OCI-LY3 (cell line): Measurements from ENCODE around the gene ADAMTS15.

Experiments
- H2AFZ ChIP-seq: fragments of 200-600, 300-600 bp; shearing (Covaris generic); 2 replicates; pipeline ENCODE4 v1.6.0; 2014; ENCODE audit warnings: antibody characterized with exemption, low read depth, low read length
- H3K27ac ChIP-seq: fragments of 200-600, 300-600 bp; sonication (generic); 2 replicates; pipeline ENCODE4 v1.5.1; 2014; ENCODE audit warnings: mild to moderate bottlenecking, low read length, moderate library complexity, mixed read lengths
- H3K27me3 ChIP-seq: fragments of 200-600, 300-600 bp; sonication (generic); 2 replicates; pipeline ENCODE4 v1.6.1; 2014; ENCODE audit warnings: low read depth, low read length, mixed read lengths
- H3K36me3 ChIP-seq: fragments of 200-600, 300-600 bp; sonication (generic); replicated peaks from 2 replicates; pipeline ENCODE3; 2014; ENCODE audit warnings: low read depth, low read length, mixed read lengths
- H3K4me1 ChIP-seq: fragments of 300-600, 200-600 bp; sonication (generic); 2 replicates; pipeline ENCODE4 v1.6.1; 2014; ENCODE audit warnings: low read length, mixed read lengths
- H3K4me2 ChIP-seq: fragments of 200-600, 300-600 bp; sonication (generic); 2 replicates; pipeline ENCODE4 v1.6.1; 2014; ENCODE audit warnings: low read length, mixed read lengths
- H3K4me3 ChIP-seq: fragments of 300-600, 200-600 bp; sonication (generic); 2 replicates; pipeline ENCODE4 v1.5.1; 2014; ENCODE audit warnings: antibody characterized with exemption, mild to moderate bottlenecking, low read length, moderate library complexity
- H3K79me2 ChIP-seq: fragments of 300-600, 200-600 bp; shearing (Covaris generic); 2 replicates; pipeline ENCODE4 v1.6.1; 2014; ENCODE audit warnings: mild to moderate bottlenecking, low read length, mixed read lengths
- H3K9ac ChIP-seq: fragments of 300-600, 200-600 bp; shearing (Covaris generic); 2 replicates; pipeline ENCODE4 v1.6.0; 2014; ENCODE audit warnings: mild to moderate bottlenecking, low read length, moderate library complexity
- H3K9me3 ChIP-seq: fragments of 200-600, 300-600 bp; shearing (Covaris generic); 2 replicates; pipeline ENCODE4 v1.6.1; 2014; ENCODE audit warnings: low read length, mixed read lengths; ENCODE audit not compliant: insufficient read depth
- H4K20me1 ChIP-seq: fragments of 200-600, 300-600 bp; sonication (generic); 2 replicates; pipeline ENCODE4 v1.6.1; 2016; ENCODE audit warnings: low read length, mixed read lengths; ENCODE audit not compliant: insufficient read depth
- EZH2phosphoT487 ChIP-seq: fragments of 200-600 bp; shearing (Covaris generic); IDR thresholded peaks from 2 replicates; pipeline ENCODE4 v1.6.1; 2018; ENCODE audit warnings: antibody characterized with exemption, mixed run types, low read depth
- TF ChIP-seq, protein P1 (sequence below): fragments of 200-600, 300-600 bp; sonication (generic); IDR thresholded peaks from 2 replicates; pipeline ENCODE4 v1.5.1; 2014; ENCODE audit warnings: antibody characterized with exemption, low read length, low read depth

ADAMTS15 gene

DNA sequence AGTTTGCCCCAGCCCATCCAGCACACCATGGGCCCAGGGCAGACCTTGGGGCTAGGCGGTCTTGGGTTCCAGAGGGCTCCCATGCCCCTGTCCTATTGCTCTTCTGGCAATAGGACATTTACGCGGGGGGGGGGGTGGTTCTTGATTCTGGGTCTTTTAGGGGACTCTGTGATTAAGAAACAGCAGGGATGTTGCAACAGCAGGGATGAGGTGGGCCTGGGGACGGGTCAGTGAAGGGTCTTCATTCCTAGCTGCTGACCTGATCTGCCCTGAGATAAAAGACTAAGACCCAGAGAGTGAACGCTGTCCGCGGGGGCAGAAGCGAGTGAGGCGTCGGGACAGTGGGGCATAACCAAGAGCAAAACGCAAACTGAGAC lies 418 bp upstream of the ADAMTS15 start:
- Histone ChIP-seq H3K4me1 (no peaks in the 10 kb centered on the region), H3K27ac (no peak overlapping the region), H2AFZ (no peak overlapping the region), H3K9me3 (no peaks in the 10 kb centered on the region), H4K20me1 (no peaks in the 10 kb centered on the region), H3K4me2 (no peak overlapping the region), H3K36me3 (no peaks in the 10 kb centered on the region), H3K27me3 (no peaks in the 10 kb centered on the region), H3K9ac (no peak overlapping the region), H3K79me2 (no peaks in the 10 kb centered on the region), H3K4me3 (no peak overlapping the region)
- no peak for TF ChIP-seq EZH2phosphoT487
- TF ChIP-seq, protein P1, sequence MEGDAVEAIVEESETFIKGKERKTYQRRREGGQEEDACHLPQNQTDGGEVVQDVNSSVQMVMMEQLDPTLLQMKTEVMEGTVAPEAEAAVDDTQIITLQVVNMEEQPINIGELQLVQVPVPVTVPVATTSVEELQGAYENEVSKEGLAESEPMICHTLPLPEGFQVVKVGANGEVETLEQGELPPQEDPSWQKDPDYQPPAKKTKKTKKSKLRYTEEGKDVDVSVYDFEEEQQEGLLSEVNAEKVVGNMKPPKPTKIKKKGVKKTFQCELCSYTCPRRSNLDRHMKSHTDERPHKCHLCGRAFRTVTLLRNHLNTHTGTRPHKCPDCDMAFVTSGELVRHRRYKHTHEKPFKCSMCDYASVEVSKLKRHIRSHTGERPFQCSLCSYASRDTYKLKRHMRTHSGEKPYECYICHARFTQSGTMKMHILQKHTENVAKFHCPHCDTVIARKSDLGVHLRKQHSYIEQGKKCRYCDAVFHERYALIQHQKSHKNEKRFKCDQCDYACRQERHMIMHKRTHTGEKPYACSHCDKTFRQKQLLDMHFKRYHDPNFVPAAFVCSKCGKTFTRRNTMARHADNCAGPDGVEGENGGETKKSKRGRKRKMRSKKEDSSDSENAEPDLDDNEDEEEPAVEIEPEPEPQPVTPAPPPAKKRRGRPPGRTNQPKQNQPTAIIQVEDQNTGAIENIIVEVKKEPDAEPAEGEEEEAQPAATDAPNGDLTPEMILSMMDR: no peak

DNA sequence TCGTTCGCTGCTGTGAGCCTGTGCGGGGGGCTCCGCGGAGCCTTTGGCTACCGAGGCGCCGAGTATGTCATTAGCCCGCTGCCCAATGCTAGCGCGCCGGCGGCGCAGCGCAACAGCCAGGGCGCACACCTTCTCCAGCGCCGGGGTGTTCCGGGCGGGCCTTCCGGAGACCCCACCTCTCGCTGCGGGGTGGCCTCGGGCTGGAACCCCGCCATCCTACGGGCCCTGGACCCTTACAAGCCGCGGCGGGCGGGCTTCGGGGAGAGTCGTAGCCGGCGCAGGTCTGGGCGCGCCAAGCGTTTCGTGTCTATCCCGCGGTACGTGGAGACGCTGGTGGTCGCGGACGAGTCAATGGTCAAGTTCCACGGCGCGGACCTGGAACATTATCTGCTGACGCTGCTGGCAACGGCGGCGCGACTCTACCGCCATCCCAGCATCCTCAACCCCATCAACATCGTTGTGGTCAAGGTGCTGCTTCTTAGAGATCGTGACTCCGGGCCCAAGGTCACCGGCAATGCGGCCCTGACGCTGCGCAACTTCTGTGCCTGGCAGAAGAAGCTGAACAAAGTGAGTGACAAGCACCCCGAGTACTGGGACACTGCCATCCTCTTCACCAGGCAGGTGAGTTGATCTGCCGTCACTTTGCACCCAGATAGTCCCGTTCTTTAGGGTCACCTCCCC lies 1.0 kb downstream of the ADAMTS15 start:
- H3K36me3 ChIP-seq: no peaks in the 10 kb centered on the region
- no peaks in the 10 kb centered on the region for H4K20me1 ChIP-seq
- 0 out of 2 replicates have a peak, but pooled peaks cover 6% of the 10 kb centered on the region for H3K27me3 ChIP-seq
- no peaks in the 10 kb centered on the region for H3K79me2 ChIP-seq
- H3K9ac ChIP-seq: no peak overlapping the region
- no peak overlapping the region for H3K4me3 ChIP-seq
- TF ChIP-seq EZH2phosphoT487: no peak
- TF ChIP-seq, protein P1: no peak
- H3K9me3 ChIP-seq: no peaks in the 10 kb centered on the region
- no peaks in the 10 kb centered on the region for H3K4me1 ChIP-seq
- no peak overlapping the region for H2AFZ ChIP-seq
- no peak overlapping the region for H3K4me2 ChIP-seq
- H3K27ac ChIP-seq: no peak overlapping the region

DNA sequence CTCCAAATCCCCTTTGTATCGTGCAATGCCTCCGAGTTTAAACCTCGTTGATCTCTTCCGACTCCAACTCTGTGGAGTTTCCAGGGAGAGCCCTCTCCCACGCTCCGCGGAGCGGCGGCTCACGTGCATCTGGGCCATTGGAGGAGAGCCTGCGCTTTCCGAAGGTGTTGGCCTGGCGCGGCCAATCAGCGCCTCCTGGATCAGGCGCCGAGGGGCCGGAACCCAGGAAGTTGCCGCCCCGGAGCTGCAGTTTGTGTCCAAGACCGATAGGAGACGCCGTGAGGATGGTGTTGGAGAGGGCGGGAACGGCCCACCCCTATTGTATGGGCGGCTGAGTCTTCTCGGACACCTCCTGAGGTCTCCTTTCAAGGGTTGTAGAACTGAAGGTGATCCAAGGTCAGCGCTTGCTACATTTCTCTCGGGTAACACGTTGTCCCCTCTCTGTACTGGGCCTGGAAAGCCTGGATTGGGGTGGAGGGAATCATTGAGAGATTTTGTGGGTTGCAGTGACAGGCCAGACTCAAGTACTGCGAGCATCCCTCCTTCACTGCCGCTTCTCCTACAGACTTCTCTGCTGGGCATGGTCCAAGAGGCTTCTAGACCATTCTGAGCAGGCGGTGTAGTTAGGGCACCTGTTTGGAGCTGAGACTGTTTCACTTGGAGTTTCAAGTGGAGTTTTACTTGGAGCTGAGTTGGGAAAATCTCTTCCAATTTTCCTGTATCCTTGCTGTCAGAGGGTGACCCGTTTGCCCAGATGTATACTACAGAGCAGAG lies 1.7 kb downstream of the ADAMTS15 start:
- H3K4me1 ChIP-seq: no peaks in the 10 kb centered on the region
- H3K4me3 ChIP-seq: no peak overlapping the region
- no peak overlapping the region for H3K9ac ChIP-seq
- no peaks in the 10 kb centered on the region for H3K79me2 ChIP-seq
- no peaks in the 10 kb centered on the region for H3K9me3 ChIP-seq
- H4K20me1 ChIP-seq: no peaks in the 10 kb centered on the region
- H3K4me2 ChIP-seq: no peak overlapping the region
- H3K27me3 ChIP-seq: 0 out of 2 replicates have a peak, but pooled peaks cover 12% of the 10 kb centered on the region
- no peaks in the 10 kb centered on the region for H3K36me3 ChIP-seq
- H2AFZ ChIP-seq: no peak overlapping the region
- H3K27ac ChIP-seq: no peak overlapping the region
- TF ChIP-seq EZH2phosphoT487: no peak
- TF ChIP-seq, protein P1: no peak

DNA sequence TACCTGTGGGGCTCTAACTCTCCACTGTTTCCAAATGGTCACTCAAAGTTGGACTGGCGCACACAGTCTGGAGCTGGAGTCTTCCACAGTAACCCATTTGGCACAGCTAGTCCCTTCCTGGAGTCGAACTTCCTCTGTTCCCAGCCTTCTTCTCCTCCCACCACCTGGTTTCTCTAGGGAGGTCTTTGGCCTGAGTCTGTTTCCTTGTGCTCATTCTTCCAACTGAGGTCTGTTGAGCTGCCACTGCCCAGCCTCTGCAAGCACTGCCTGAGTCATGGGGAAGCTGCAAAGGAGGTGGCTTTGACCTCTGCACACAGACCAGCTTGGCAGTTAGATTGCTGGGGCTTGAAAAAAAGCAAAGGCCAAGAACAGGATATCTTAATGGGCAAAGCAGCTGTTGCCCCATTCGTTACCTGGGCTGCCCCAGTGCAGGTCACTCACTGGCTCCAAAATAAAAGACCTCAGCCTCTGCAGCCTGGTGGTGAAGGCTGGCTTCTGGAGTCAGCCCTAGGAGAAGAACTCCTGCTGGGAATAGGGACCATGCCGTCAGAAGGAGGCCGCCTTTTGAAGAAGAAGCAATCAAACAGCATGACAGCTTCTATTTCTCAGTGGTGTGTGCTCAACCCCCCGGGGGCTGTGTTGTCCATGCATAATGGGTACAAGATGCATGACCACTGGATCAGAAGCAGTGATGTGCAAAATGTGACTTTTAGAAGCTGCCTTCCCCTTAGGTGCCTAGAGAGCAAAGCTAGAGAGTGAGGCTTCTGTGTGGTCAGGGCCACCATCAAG lies 3.0 kb downstream of the ADAMTS15 start:
- Histone ChIP-seq H3K79me2 (no peaks in the 10 kb centered on the region), H3K36me3 (no peaks in the 10 kb centered on the region), H3K27me3 (peaks cover 13% of the 10 kb centered on the region; the same call in 1 of the 2 replicates), H3K4me2 (no peak overlapping the region), H3K9me3 (no peaks in the 10 kb centered on the region), H4K20me1 (no peaks in the 10 kb centered on the region), H2AFZ (no peak overlapping the region), H3K9ac (no peak overlapping the region), H3K27ac (no peak overlapping the region), H3K4me3 (no peak overlapping the region), H3K4me1 (no peaks in the 10 kb centered on the region)
- TF ChIP-seq, protein P1: no peak
